ENCODE data around the gene RAD54L2. TPM values are rescaled to one million over a fixed set of nuclear protein-coding genes. Genes with fewer than 3 reads are reported as not detected.

Gene RAD54L2
- total and polyA plus RNA-seq, 2 of the 8 experiments (the other 6 are each of a cell fraction or from before 2014, with no cell fraction given), result 8.2 to 35.2 TPM

DNA sequence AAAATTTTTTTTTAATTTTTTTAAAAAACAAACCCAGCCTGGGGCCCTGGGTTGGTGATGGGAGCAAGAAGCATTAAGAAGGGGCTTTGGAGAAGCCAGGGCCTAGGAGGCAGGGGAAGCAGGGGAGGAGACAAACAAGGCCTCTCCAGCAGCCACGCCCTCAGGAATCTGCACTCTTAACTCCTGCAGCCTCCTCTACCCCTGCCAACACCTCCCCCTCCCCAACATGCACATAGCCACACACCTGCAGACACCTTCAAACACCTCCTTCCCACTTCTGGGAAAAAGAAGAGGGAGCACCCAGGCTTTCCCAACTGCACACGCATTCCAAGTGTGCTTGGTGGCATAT is 36.0 kb upstream of the RAD54L2 start (continued):
- TF ChIP-seq, protein P1, sequence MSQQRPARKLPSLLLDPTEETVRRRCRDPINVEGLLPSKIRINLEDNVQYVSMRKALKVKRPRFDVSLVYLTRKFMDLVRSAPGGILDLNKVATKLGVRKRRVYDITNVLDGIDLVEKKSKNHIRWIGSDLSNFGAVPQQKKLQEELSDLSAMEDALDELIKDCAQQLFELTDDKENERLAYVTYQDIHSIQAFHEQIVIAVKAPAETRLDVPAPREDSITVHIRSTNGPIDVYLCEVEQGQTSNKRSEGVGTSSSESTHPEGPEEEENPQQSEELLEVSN (IDR thresholded peaks at IDR 0.05), result no peak
- TF ChIP-seq, protein P2, sequence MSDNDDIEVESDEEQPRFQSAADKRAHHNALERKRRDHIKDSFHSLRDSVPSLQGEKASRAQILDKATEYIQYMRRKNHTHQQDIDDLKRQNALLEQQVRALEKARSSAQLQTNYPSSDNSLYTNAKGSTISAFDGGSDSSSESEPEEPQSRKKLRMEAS (IDR thresholded peaks at IDR 0.05), result no peak
- TF ChIP-seq NANOG (IDR thresholded peaks at IDR 0.05; ENCODE audit: insufficient read depth, low read depth, low read length, poor library complexity, severe bottlenecking), result no peak
